HG02571 (cell line): ENCODE measurements around the gene CSK.
A peak's percentile ranks its signal among the peaks of the same experiment; 100 is the strongest.

Experiments used
- ATAC-seq: cut with Tn5 transposase; IDR thresholded peaks from one replicate; pipeline ENCODE4 v1.9.1; 2021; ENCODE audit warnings: mild to moderate bottlenecking, moderate library complexity; ENCODE audit not compliant: unreplicated experiment

The CSK gene

GRCh38 chr15:74840851-74841775 lies 59.2 kb downstream of the CSK start:
- no peak for ATAC-seq

GRCh38 chr15:74841891-74842373 lies 60.1 kb downstream of the CSK start:
- ATAC-seq = no peak

GRCh38 chr15:74842581-74843444 lies 60.9 kb downstream of the CSK start, which contains the start of gene ULK3:
ULK3 (minus strand) TSS chr15:74843156; CDS start chr15:74843105, 51 bp downstream.
- peak; percentile 78 for ATAC-seq

GRCh38 chr15:74843445-74843828 lies 61.6 kb downstream of the CSK start:
- ATAC-seq = no peak

- no peak for ATAC-seq
These were observed 62.0 kb downstream of the CSK start for GRCh38 chr15:74843891-74844299.

GRCh38 chr15:74844319-74845207 lies 62.7 kb downstream of the CSK start:
- ATAC-seq = no peak

- no peak for ATAC-seq
These were observed 63.3 kb downstream of the CSK start for GRCh38 chr15:74845208-74845568.

- no peak for ATAC-seq
These were observed 63.7 kb downstream of the CSK start for GRCh38 chr15:74845581-74845980.

- no peak for ATAC-seq
These were observed 65.6 kb downstream of the CSK start for GRCh38 chr15:74847432-74847831.

- ATAC-seq = no peak
These were observed 68.5 kb downstream of the CSK start for GRCh38 chr15:74850393-74850792.

- ATAC-seq = no peak
These were observed 70.1 kb downstream of the CSK start for GRCh38 chr15:74851960-74852359.
